ENCODE results near the gene KANTR. TPM values are rescaled to one million over a fixed set of nuclear protein-coding genes. Genes with fewer than 3 reads are reported as not detected.
"Not testable (repeated sequence)": the region's sequence is repeated elsewhere in the genome, so short reads cannot be mapped to it uniquely, and the experiment has no call there.

KANTR gene
- total RNA-seq, 1 experiment from 2014 or later: 6.8 TPM

DNA sequence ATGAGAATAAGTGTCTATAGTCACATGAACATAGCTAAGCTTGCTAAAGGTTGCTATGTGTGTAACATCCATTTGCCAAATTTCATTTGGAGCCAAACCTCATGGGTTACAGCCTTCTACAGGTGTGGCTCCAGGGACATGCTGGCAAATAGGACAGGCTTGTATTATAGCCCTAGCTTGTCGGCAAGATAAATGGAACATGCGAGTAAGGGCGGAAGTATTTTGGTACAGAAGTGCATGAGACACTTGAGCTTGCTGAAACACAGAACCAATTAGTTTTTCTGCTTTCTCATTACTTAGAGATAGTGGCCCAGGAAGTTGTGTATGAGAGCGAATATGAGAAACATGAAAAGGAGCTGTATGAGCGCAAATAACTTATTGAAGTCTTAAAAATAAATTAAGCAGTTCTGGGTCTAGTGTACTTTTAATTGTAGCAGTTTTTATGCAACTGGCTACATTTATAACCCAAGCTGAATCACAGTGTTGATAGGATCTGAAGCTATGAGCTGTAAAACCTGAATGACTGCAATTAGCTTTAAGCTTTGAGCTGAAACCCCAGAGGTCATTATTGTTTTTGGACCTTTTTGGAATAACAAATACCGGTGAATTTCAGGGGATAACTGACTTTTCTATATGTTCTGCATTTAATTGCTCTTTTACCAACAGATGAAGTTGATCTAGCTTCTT lies 66.5 kb downstream of the KANTR start:
- H3K9me3 ChIP-seq (ENCODE audit: control insufficient read depth, insufficient read depth, low read depth, low read length): 0 out of 2 replicates have a peak, but pooled peaks cover 1% of the 10 kb centered on the region
- ChIA-PET CTCF (no interaction called here), POLR2A (interaction anchor here (0.5 kb wide), 1 partner anchor 61 kb away, joined by 4 read pairs; no protein-coding TSS in a partner anchor)
- DNase-seq (ENCODE audit: low read depth, low spot score) (no peak), ATAC-seq (no peak)
- no peaks in the 10 kb centered on the region for H3K27me3 ChIP-seq (ENCODE audit: control insufficient read depth, insufficient read depth, low read length)
- intact Hi-C loops (cut with micrococcal nuclease; ENCODE audit: unreplicated experiment): no loop called here
- TF ChIP-seq, protein P1, sequence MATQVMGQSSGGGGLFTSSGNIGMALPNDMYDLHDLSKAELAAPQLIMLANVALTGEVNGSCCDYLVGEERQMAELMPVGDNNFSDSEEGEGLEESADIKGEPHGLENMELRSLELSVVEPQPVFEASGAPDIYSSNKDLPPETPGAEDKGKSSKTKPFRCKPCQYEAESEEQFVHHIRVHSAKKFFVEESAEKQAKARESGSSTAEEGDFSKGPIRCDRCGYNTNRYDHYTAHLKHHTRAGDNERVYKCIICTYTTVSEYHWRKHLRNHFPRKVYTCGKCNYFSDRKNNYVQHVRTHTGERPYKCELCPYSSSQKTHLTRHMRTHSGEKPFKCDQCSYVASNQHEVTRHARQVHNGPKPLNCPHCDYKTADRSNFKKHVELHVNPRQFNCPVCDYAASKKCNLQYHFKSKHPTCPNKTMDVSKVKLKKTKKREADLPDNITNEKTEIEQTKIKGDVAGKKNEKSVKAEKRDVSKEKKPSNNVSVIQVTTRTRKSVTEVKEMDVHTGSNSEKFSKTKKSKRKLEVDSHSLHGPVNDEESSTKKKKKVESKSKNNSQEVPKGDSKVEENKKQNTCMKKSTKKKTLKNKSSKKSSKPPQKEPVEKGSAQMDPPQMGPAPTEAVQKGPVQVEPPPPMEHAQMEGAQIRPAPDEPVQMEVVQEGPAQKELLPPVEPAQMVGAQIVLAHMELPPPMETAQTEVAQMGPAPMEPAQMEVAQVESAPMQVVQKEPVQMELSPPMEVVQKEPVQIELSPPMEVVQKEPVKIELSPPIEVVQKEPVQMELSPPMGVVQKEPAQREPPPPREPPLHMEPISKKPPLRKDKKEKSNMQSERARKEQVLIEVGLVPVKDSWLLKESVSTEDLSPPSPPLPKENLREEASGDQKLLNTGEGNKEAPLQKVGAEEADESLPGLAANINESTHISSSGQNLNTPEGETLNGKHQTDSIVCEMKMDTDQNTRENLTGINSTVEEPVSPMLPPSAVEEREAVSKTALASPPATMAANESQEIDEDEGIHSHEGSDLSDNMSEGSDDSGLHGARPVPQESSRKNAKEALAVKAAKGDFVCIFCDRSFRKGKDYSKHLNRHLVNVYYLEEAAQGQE (IDR thresholded peaks at IDR 0.05; ENCODE audit: insufficient read depth in 1 of 2, low read depth in 2 of 2, low read length in 1 of 2): no peak
- H3K36me3 ChIP-seq (ENCODE audit: control insufficient read depth, insufficient read depth, low read length): no peaks in the 10 kb centered on the region
- H3K4me1 ChIP-seq (ENCODE audit: control insufficient read depth, insufficient read depth, low read length): no peaks in the 10 kb centered on the region
- BruUV-seq (replicated peaks): no TSS peak
- no peak overlapping the region for H3K4me3 ChIP-seq (ENCODE audit: low read depth in 2 of 2, low read length in 2 of 2)
- H3K27ac ChIP-seq (ENCODE audit: low read length): no peak overlapping the region
- in situ Hi-C loops (cut with HindIII; ENCODE audit: low pct_unique_long_range_greater_than_20kb, low sequenced_read_pairs): no loop called here

DNA sequence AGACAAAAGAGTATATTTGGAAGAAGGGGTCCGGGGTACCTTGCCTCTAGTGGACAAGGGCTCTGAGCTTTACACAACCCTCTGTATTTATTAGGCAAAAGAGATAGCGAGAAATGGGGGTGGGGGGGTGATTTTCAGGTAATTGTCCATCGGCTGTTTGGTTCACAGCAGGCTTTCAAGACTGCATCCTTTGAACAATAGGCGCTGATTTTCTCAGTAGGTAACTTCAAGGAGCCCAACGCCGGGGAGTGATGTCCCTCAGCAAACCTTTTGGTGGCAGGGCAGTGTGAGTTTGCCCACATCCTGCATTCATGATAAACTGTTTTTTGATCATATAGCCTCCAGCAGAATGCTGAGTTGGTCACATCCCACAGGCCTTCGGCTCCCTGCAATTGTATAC lies 69.5 kb downstream of the KANTR start:
- intact Hi-C loops (cut with micrococcal nuclease; ENCODE audit: unreplicated experiment): no loop called here
- BruUV-seq (replicated peaks): no TSS peak
- ChIA-PET CTCF (no interaction called here), POLR2A (no interaction called here)
- Histone ChIP-seq H3K27me3 (ENCODE audit: control insufficient read depth, insufficient read depth, low read length) (no peaks in the 10 kb centered on the region), H3K27ac (ENCODE audit: low read length) (no peak overlapping the region), H3K4me1 (ENCODE audit: control insufficient read depth, insufficient read depth, low read length) (no peaks in the 10 kb centered on the region), H3K9me3 (ENCODE audit: control insufficient read depth, insufficient read depth, low read depth, low read length) (no peaks in the 10 kb centered on the region), H3K4me3 (ENCODE audit: low read depth in 2 of 2, low read length in 2 of 2) (no peak overlapping the region), H3K36me3 (ENCODE audit: control insufficient read depth, insufficient read depth, low read length) (no peaks in the 10 kb centered on the region)
- no peak for ATAC-seq
- in situ Hi-C loops (cut with HindIII; ENCODE audit: low pct_unique_long_range_greater_than_20kb, low sequenced_read_pairs): no loop called here
- no peak for DNase-seq (ENCODE audit: low read depth, low spot score)
- TF ChIP-seq SIN3A (IDR thresholded peaks at IDR 0.05; ENCODE audit: borderline replicate concordance, insufficient read depth, low read depth, low read length): no peak
- no peak for TF ChIP-seq TCF7L2 (IDR thresholded peaks at IDR 0.05; ENCODE audit: low read depth, low read length)
- TF ChIP-seq POLR2AphosphoS5 (IDR thresholded peaks at IDR 0.05; ENCODE audit: low read depth, low read length): no peak
- TF ChIP-seq, protein P1 (IDR thresholded peaks at IDR 0.05; ENCODE audit: insufficient read depth in 1 of 2, low read depth in 2 of 2, low read length in 1 of 2): no peak
- TF ChIP-seq, protein P2, sequence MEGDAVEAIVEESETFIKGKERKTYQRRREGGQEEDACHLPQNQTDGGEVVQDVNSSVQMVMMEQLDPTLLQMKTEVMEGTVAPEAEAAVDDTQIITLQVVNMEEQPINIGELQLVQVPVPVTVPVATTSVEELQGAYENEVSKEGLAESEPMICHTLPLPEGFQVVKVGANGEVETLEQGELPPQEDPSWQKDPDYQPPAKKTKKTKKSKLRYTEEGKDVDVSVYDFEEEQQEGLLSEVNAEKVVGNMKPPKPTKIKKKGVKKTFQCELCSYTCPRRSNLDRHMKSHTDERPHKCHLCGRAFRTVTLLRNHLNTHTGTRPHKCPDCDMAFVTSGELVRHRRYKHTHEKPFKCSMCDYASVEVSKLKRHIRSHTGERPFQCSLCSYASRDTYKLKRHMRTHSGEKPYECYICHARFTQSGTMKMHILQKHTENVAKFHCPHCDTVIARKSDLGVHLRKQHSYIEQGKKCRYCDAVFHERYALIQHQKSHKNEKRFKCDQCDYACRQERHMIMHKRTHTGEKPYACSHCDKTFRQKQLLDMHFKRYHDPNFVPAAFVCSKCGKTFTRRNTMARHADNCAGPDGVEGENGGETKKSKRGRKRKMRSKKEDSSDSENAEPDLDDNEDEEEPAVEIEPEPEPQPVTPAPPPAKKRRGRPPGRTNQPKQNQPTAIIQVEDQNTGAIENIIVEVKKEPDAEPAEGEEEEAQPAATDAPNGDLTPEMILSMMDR (IDR thresholded peaks at IDR 0.05): no peak

DNA sequence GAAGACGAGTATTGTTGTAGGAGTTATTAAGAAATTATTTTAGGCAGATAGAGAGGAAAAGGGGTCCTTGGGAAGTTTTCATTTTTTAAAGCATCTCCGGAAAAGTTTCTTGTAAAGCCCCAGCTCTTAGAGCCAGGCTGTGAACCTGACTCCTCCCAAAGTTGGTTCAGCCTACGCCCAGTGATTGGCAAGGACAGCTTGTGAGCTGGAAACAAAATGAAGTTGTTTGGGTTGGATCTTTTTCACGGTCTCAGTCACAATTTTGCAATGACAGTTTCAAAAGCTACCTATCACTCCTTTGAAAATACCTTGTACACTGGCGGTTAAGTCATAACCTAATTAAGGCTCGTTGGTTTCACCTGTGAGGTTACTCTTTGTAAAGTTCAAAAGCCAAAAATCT lies 70.6 kb downstream of the KANTR start:
- H3K9me3 ChIP-seq (ENCODE audit: control insufficient read depth, insufficient read depth, low read depth, low read length); H3K4me1 ChIP-seq (ENCODE audit: control insufficient read depth, insufficient read depth, low read length); POLR2A ChIA-PET; H3K4me3 ChIP-seq (ENCODE audit: low read depth in 2 of 2, low read length in 2 of 2); H3K27me3 ChIP-seq (ENCODE audit: control insufficient read depth, insufficient read depth, low read length); ATAC-seq; H3K27ac ChIP-seq (ENCODE audit: low read length); H3K36me3 ChIP-seq (ENCODE audit: control insufficient read depth, insufficient read depth, low read length); BruUV-seq (replicated peaks); intact Hi-C loops (cut with micrococcal nuclease; ENCODE audit: unreplicated experiment); in situ Hi-C loops (cut with HindIII; ENCODE audit: low pct_unique_long_range_greater_than_20kb, low sequenced_read_pairs); CTCF ChIA-PET; DNase-seq (ENCODE audit: low read depth, low spot score): not testable (repeated sequence)
